Dendritic cell treated with granulocyte-macrophage colony-stimulating factor and Interleukin-4, amounts not matched to agents 40 ng/mL and 50 ng/mL, for 4 days (primary cell): ENCODE data around the gene CLDN14.
A peak's percentile ranks its signal among the peaks of the same experiment; 100 is the strongest.

Source experiments
- H3K27ac Mint-ChIP-seq: one replicate; pipeline ENCODE4 v1.8.0; 2022; ENCODE audit warnings: mild to moderate bottlenecking, mixed read lengths
- H3K27me3 Mint-ChIP-seq: one replicate; pipeline ENCODE4 v1.8.0; 2022; ENCODE audit warnings: mild to moderate bottlenecking, mixed read lengths
- H3K36me3 Mint-ChIP-seq: one replicate; pipeline ENCODE4 v1.8.0; 2022; ENCODE audit warnings: low read depth, mixed read lengths
- H3K4me1 Mint-ChIP-seq: one replicate; pipeline ENCODE4 v1.8.0; 2022; ENCODE audit warnings: low read depth, mixed read lengths
- H3K4me3 Mint-ChIP-seq: one replicate; pipeline ENCODE4 v1.8.0; 2022; ENCODE audit warnings: mild to moderate bottlenecking, moderate library complexity, mixed read lengths
- H3K9me3 Mint-ChIP-seq: one replicate; pipeline ENCODE4 v1.8.0; 2022; ENCODE audit warnings: mixed read lengths
- intact Hi-C: fragments of 100-400 bp; cut with micrococcal nuclease; formaldehyde crosslinking; loops from one replicate; pipeline ENCODE4 v1.15.0; 2022

CLDN14 gene

DNA sequence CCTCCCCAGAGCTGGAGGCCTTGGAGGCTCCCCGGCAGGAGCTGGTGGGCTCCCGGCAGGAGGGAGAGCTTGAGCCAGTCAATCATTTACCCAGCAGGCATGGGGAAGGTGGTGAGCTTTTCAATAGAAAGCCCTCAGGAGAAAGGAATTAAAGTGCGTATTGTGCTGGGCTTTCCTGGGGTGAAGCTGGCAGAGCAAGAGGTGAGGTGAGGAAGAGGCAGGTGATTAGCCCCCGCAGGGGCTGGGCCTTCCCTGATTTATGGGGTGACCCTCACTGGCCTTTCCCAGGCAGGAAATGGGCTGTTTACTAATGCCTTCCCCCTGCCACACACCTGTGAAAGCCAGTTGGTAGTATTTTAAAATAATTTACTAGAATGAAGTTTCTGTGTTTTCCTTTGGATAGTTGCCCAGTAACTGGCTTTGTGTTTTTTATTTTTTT, 25.8 kb downstream of the CLDN14 start:
- peaks cover 8% of the 10 kb centered on the region for H3K4me1 Mint-ChIP-seq
- no peak overlapping the region for H3K27ac Mint-ChIP-seq
- H3K36me3 Mint-ChIP-seq = no peaks in the 10 kb centered on the region
- no peak overlapping the region for H3K4me3 Mint-ChIP-seq
- no peaks in the 10 kb centered on the region for H3K9me3 Mint-ChIP-seq
- intact Hi-C loops = no loop called here
- peaks cover 3% of the 10 kb centered on the region for H3K27me3 Mint-ChIP-seq

DNA sequence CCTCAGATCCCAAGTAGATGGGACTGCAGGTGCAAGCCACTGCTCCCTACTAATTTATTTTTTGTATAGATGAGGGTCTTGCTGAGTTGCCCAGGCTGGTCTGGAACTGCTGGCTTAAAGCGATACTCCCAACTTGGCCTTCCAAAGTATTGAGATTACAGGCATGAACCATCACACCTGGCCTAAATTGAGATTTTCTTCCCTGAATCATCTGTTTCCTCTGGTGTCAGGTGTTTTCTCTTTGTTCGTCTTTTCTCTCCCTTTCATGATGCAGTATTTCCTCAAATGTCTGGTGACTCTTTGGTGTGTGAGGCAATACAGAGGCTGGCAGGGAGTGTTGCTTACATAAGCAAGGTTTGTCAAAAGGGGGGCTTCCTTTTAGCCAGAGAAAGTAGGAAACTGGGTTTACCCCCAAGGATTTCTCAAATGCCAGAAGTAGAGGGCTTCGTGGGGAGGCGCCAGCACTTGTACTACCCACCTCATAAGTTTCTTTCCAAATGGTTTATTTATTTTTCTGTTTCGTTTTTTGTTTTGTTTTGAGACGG, 27.6 kb downstream of the CLDN14 start:
- Mint-ChIP-seq H3K4me3 (no peak overlapping the region), H3K4me1 (peaks cover 8% of the 10 kb centered on the region), H3K36me3 (no peaks in the 10 kb centered on the region), H3K27me3 (peaks cover 3% of the 10 kb centered on the region), H3K9me3 (no peaks in the 10 kb centered on the region), H3K27ac (no peak overlapping the region)
- intact Hi-C loops = no loop called here

DNA sequence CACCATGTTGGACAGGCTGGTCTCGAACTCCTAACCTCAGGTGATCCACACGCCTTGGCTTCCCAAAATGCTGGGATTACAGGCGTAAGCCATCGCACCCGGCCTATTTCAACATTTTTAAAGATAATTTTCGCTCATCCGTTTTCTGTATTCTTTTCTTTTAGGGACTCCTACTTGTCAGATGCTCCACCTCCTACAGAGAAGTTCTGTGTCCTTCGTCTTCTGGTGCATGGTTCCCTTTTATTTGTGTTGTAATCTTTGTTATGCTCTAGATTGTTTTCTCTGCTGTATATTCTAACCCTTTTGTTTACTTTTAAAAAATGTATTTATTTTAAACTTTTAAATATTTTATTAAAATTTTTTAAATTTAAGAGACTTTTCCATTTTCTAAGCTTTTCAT, 28.4 kb downstream of the CLDN14 start:
- Mint-ChIP-seq H3K4me3 (no peak overlapping the region), H3K4me1 (peaks cover 2% of the 10 kb centered on the region), H3K27me3 (peaks cover 3% of the 10 kb centered on the region), H3K9me3 (no peaks in the 10 kb centered on the region), H3K27ac (no peak overlapping the region), H3K36me3 (no peaks in the 10 kb centered on the region)
- intact Hi-C loops = no loop called here

DNA sequence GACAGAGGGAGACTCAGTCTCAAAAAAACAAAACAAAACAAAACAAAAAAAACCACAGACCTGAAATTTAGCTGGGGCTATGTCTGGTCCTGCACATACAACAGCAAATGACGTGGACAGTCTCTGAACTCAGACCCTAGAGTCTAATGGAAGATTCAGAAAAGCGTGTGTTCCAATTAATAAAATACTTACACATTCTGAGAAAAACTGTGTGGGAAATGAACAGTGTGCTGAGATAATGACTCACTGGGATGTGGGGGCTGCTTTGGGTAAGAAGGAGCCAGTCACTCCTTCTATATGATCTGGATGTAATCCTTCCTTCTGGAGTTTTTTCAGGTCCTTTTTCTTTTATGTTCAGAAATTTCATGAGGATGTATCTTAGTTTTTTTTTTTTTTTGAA, 29.4 kb downstream of the CLDN14 start:
- H3K27ac Mint-ChIP-seq = no peak overlapping the region
- H3K9me3 Mint-ChIP-seq = no peaks in the 10 kb centered on the region
- H3K27me3 Mint-ChIP-seq = peaks cover 5% of the 10 kb centered on the region
- no peak overlapping the region for H3K4me3 Mint-ChIP-seq
- intact Hi-C loops = no loop called here
- no peaks in the 10 kb centered on the region for H3K4me1 Mint-ChIP-seq
- no peaks in the 10 kb centered on the region for H3K36me3 Mint-ChIP-seq

DNA sequence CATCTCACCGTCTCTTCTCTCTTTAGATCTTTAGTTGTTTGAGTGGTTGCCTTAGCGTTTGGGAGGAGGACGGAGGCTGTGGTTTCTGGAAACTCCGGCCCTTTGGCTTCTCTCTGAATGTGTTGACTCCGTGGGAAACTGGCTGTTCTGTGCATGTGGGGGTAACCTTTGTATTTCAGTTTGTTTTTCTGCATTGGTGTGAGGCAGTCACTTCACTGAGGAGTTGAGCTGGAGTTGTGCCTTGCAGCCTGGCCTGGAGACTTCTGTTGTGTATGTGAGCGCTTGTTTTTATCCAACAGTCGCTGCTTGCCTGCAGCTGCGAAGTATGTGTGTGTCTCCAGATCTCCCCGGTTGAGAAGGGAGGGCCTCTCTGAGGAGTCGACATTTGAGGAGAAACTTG, 33.6 kb downstream of the CLDN14 start:
- Mint-ChIP-seq H3K27me3 (peaks cover 3% of the 10 kb centered on the region), H3K4me3 (no peak overlapping the region), H3K9me3 (no peaks in the 10 kb centered on the region), H3K36me3 (no peaks in the 10 kb centered on the region), H3K27ac (no peak overlapping the region), H3K4me1 (no peaks in the 10 kb centered on the region)
- intact Hi-C loops = no loop called here

DNA sequence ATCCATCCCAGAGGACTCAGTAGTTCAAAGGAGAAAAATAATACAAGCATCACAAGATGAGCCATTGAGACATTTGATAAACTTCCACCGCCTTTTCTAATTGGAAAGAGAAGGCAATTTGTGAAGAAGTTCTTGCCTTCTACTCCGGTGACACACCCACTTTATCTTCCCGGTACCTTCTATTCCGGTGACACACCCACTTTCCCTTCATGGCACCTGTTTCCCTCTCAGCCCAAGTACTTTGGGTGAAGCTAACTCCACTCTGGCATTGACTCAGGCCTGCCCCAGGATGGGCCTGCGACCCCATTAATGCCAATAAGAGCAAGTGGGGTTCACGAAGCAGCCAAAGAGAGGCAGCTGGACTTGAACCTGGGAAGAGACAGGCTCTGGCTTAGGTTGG, 38.2 kb downstream of the CLDN14 start:
- Mint-ChIP-seq H3K4me1 (peaks cover 13% of the 10 kb centered on the region), H3K4me3 (no peak overlapping the region), H3K27me3 (peaks cover 3% of the 10 kb centered on the region), H3K9me3 (no peaks in the 10 kb centered on the region), H3K27ac (no peak overlapping the region), H3K36me3 (no peaks in the 10 kb centered on the region)
- intact Hi-C loops = no loop called here

DNA sequence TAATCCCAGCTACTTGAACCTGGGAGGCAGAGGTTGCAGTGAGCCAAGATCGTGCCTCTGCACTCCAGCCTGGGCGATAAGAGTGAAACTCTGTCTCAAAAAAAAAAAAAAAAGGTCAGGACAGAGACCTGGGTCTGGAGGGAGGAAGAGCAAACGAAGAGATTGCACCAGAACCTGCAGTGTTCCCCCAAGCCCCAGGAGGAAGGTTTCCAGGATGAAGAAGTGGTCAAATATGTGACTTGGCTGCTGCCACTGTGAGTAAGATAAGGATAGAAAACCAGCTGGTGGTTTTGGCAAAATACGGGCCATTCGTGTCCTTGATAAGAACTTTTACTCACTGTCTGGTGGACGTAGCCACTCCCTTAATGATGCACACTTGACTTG, 42.2 kb downstream of the CLDN14 start:
- Mint-ChIP-seq H3K27ac (no peak overlapping the region), H3K4me1 (peaks cover 14% of the 10 kb centered on the region), H3K36me3 (no peaks in the 10 kb centered on the region), H3K9me3 (no peaks in the 10 kb centered on the region), H3K4me3 (no peak overlapping the region), H3K27me3 (no peaks in the 10 kb centered on the region)
- intact Hi-C loops = no loop called here

DNA sequence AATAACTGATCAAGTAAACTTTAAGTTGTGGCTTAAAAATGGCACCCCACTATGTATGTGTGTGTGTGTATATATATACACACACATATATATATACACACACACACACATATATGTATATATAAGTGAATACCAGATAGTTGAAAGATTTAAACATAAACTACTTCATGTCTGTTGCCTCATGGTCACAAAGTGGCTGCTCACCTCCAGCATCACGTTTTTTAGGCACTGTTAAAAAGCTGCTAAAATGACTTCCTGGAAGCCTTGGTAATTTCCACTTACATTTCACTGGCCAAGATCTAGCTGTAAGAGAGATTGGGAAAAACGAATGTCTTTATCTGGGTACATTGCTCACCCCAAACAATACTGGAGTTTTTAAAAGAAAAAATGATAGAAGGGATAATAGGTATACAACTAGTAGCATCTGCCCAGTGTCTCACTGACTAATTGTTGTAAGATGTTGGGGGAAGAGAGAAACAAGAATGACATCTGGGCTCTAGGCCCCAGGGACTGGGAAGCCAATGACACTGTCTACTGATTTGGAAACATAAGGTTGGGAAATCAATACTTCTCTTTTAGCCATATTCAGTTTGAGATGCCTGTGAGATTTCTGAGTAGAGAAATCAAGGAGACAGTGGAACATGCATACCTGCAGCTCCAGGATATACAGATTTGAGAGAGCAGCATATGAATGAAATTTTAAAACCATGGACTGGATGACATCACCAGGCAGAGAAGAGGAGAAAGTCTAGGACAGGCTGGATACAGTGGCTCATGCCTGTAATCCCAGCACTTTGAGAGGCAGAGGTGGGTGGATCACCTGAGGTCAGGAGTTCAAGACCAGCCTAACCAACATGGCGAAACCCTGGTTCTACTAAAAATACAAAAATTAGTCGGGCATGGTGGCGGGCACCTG, 42.8 kb downstream of the CLDN14 start:
- Mint-ChIP-seq H3K9me3 (no peaks in the 10 kb centered on the region), H3K27me3 (peaks cover 2% of the 10 kb centered on the region), H3K4me1 (peaks cover 20% of the 10 kb centered on the region), H3K4me3 (no peak overlapping the region), H3K27ac (no peak overlapping the region), H3K36me3 (no peaks in the 10 kb centered on the region)
- intact Hi-C loops = no loop called here

DNA sequence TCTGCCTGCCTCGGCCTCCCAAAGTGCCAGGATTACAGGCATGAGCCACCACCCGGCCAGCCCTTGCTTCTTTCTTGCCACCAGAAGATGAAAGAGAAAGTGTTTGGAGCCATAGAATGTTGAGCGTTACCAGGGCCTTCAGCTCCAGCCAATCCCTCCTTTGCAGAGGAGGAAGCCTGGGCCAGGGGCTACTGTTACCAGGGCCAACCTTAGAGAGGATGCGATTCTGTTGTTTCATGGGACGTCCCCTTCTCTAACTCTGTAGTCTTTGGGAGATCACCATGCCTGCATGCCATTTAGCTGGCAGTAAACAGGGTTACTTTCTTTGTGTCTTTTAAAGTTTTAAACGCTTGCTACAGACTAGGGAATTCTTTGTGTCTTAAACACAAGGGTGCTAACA, 45.8 kb downstream of the CLDN14 start:
- peaks cover 50% of the 10 kb centered on the region for H3K4me1 Mint-ChIP-seq
- intact Hi-C loops = no loop called here
- no peaks in the 10 kb centered on the region for H3K9me3 Mint-ChIP-seq
- H3K36me3 Mint-ChIP-seq = no peaks in the 10 kb centered on the region
- H3K27me3 Mint-ChIP-seq = peaks cover 4% of the 10 kb centered on the region
- no peak overlapping the region for H3K27ac Mint-ChIP-seq
- H3K4me3 Mint-ChIP-seq = no peak overlapping the region

DNA sequence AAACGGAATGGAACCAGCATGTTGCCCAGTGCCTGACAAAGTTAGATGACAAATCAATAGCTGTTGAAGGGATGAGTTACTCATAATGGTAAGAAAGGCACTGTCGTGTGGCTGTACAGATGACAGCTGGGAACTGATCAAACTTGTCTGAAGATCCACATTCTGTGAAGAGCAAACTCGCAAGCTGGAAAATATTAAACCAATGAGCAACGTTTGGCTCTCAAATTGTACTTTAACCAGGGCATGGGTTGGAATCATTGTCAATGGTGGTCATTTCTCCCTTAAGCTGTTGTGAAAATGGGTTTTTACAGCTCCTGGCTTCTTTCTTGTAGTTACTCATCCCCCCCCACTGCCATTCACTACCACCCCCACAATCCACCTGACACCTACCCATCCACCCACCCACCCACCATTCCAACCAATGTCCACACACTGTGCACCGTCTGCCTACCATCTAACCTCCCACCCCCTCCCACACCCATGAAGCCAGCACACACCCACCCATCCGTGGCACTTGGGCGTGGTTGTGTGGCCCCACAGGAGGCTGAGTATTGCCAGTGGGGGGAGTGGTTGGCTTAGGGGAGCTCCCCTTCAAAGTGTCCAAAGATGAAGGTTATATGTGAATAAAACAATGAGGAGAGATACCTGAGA, 46.7 kb downstream of the CLDN14 start:
- intact Hi-C loops = no loop called here
- H3K27me3 Mint-ChIP-seq = peaks cover 4% of the 10 kb centered on the region
- H3K4me1 Mint-ChIP-seq = peaks cover 59% of the 10 kb centered on the region
- no peak overlapping the region for H3K27ac Mint-ChIP-seq
- no peak overlapping the region for H3K4me3 Mint-ChIP-seq
- no peaks in the 10 kb centered on the region for H3K9me3 Mint-ChIP-seq
- no peaks in the 10 kb centered on the region for H3K36me3 Mint-ChIP-seq

DNA sequence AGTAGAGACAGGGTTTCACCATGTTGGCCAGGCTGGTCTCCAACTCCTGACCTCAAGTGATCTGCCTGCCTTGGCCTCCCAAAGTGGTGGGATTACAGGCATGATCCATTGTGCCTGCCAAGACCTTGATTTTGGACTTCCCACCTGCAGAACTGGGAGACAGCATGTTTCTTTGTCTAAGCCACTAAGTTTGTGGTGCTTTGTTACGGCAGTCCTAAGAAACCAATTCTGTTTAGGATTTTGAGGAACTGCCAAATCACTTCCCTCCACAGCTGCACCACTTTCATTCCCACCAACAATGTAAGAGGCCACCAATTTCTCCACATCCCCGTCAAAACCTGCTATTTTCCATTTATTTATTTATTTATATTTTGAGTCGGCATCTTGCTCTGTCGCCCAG, 48.7 kb downstream of the CLDN14 start:
- H3K27ac Mint-ChIP-seq = no peak overlapping the region
- peaks cover 46% of the 10 kb centered on the region for H3K4me1 Mint-ChIP-seq
- H3K4me3 Mint-ChIP-seq = peak overlapping the region; percentile 69
- H3K36me3 Mint-ChIP-seq = no peaks in the 10 kb centered on the region
- H3K27me3 Mint-ChIP-seq = peaks cover 4% of the 10 kb centered on the region
- intact Hi-C loops = no loop called here
- H3K9me3 Mint-ChIP-seq = no peaks in the 10 kb centered on the region

DNA sequence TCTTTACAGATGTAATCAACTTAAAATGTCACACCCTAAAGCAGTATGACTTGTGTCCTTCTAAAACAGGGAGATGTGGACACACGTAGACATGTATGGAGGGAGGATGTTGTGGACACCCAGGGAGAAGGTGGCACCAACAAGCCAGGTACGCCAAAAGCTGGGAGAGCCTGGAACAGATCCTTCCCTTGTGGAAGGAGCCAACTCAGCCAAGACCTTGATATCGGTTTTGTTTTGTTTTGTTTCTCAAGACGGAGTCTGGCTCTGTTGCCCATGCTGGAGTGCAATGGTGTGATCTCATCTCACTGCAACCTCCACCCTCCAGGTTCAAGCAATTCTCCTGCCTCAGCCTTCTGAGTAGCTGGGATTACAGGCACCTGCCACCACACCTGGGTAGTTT, 49.1 kb downstream of the CLDN14 start:
- Mint-ChIP-seq H3K36me3 (no peaks in the 10 kb centered on the region), H3K27ac (peak overlapping the region; percentile 85), H3K4me3 (peak overlapping the region; percentile 69), H3K9me3 (no peaks in the 10 kb centered on the region), H3K27me3 (peaks cover 4% of the 10 kb centered on the region), H3K4me1 (peaks cover 46% of the 10 kb centered on the region)
- intact Hi-C loops = no loop called here

DNA sequence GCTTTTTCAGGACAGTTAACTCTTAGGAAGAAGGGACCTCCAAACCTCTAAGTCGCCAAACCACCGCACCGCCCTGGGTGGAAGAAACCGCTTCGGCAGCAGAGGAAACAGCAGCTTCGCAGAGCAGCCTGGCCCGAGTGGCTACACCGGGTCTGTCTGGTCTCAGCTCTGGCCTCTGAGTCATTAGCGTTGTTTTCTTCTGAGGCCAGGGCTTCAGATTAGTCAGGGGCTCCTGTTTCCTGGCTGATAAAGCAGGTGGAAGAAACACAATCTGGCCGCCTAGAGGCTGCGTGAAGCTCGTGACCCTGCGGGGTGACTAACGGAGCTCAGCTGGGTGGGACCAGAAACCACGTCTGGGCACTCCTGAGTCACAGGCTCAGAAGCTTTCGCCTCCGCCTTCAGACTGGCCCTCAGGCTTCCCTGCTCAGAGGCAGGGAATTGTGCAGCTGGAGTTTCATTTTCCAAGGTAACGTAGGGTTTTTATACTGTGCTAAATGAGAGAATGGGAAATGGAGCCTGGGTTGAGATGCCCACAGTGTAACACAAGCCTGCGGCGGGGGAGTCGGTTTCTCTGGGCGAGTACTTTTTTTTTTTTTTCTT, 49.9 kb downstream of the CLDN14 start:
- no peaks in the 10 kb centered on the region for H3K36me3 Mint-ChIP-seq
- intact Hi-C loops = loop anchor here (10.0 kb wide), 1 partner anchor 75 kb away; no protein-coding TSS in a partner anchor
- peak overlapping the region; percentile 85 for H3K27ac Mint-ChIP-seq
- peaks cover 46% of the 10 kb centered on the region for H3K4me1 Mint-ChIP-seq
- H3K27me3 Mint-ChIP-seq = peaks cover 4% of the 10 kb centered on the region
- peak overlapping the region; percentile 69 for H3K4me3 Mint-ChIP-seq
- H3K9me3 Mint-ChIP-seq = no peaks in the 10 kb centered on the region
